Measurements from ENCODE around the gene GNRHR. TPM values are rescaled to one million over a fixed set of nuclear protein-coding genes. Genes with fewer than 3 reads are reported as not detected.
A peak's percentile ranks its signal among the peaks of the same experiment; 100 is the strongest.

Gene GNRHR
- total RNA-seq, 4 donors from 2014 or later: not detected

- no peaks in the 10 kb centered on the region for H3K36me3 ChIP-seq
- H3K9me3 ChIP-seq: no peaks in the 10 kb centered on the region
- no peak for TF ChIP-seq POLR2AphosphoS5 (IDR thresholded peaks at IDR 0.05)
- TF ChIP-seq POLR2A (IDR thresholded peaks at IDR 0.05): no peak
- no peak for TF ChIP-seq EP300 (IDR thresholded peaks at IDR 0.05)
- TF ChIP-seq, protein P1, sequence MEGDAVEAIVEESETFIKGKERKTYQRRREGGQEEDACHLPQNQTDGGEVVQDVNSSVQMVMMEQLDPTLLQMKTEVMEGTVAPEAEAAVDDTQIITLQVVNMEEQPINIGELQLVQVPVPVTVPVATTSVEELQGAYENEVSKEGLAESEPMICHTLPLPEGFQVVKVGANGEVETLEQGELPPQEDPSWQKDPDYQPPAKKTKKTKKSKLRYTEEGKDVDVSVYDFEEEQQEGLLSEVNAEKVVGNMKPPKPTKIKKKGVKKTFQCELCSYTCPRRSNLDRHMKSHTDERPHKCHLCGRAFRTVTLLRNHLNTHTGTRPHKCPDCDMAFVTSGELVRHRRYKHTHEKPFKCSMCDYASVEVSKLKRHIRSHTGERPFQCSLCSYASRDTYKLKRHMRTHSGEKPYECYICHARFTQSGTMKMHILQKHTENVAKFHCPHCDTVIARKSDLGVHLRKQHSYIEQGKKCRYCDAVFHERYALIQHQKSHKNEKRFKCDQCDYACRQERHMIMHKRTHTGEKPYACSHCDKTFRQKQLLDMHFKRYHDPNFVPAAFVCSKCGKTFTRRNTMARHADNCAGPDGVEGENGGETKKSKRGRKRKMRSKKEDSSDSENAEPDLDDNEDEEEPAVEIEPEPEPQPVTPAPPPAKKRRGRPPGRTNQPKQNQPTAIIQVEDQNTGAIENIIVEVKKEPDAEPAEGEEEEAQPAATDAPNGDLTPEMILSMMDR (IDR thresholded peaks at IDR 0.05): no peak
- no peak for ATAC-seq
- H3K27me3 ChIP-seq: no peaks in the 10 kb centered on the region
- WGBS, 2 donors (ENCODE audit: low coverage in 1 of 2): 95 to 97% methylated on average over 12 to 18 of the region's 18 CpGs
- peak overlapping the region in 1 of 4 donors; percentile 89 for H3K27ac ChIP-seq
- H3K4me1 ChIP-seq: peaks cover 4 to 24% (median 7%) of the 10 kb centered on the region in 3 donors
- no peak overlapping the region for H3K4me3 ChIP-seq
These were observed 54.6 kb downstream of the GNRHR start for GRCh38 chr4:67699603-67700002.

DNA sequence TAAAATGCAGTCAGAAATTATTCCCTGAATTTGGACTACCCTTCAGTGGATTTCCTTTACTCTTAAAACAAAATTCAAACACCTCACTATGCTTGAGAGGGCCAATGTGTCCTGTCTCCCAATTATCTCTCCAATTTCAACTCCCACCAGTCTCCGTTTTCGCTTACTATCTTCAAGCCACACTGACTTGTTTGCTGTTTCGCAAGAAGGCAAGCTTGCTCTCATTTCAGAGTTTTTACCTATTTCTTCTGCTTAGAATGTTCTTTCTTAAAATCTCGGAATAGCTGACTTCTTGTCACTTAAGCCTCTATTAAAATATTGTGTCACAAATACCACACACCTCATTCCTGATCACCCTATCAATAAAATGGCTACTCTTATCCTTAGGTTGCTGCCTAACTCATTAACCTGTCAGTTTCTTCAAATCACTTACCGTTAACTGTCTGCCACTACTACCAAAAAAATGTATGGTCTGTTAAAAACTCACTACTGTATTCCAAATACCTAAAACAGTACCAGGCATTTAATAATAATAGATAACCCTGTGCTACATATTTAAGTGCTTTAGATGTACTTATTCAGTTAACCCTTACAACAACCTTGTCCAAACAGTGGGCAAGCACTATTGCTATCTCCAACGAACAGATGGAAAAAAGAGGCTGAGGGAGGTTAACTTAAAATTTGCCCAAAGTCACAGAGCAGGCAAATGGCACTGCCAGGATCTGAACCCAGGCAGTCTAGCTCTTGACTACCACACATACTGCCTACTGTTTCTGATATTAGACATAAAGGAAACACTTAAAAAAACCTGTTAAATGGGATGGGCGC is 56.1 kb downstream of the GNRHR start:
- no peaks in the 10 kb centered on the region for H3K9me3 ChIP-seq
- H3K4me1 ChIP-seq: peaks cover 4 to 24% (median 7%) of the 10 kb centered on the region in 3 donors
- no peak for ATAC-seq
- TF ChIP-seq EP300 (IDR thresholded peaks at IDR 0.05) (no peak), POLR2A (IDR thresholded peaks at IDR 0.05) (no peak), POLR2AphosphoS5 (IDR thresholded peaks at IDR 0.05) (no peak)
- TF ChIP-seq, protein P1 (IDR thresholded peaks at IDR 0.05): no peak
- WGBS, 2 donors (ENCODE audit: low coverage in 1 of 2): 86 to 92% methylated on average over 5 to 7 of the region's 7 CpGs
- no peak overlapping the region for H3K27ac ChIP-seq
- H3K4me3 ChIP-seq: no peak overlapping the region
- H3K36me3 ChIP-seq: peaks cover 0 to 9% of the 10 kb centered on the region in 2 donors
- H3K27me3 ChIP-seq: no peaks in the 10 kb centered on the region

DNA sequence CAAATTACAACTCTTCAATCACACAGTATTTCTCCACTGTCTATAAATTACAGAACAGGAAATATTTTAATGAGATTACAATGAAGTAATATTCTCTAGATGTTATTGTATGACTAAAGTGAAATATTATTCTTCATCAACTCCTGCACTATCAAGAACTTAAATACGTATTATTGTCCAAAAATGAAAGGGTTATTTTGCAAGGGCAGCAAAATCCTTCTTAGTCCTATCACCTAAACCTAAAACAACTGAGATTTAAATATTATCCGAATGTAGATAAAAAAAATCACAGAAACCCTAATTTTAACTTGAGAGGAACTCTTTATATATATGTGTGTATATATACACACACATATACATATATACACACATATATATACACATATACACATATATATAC is 58.1 kb downstream of the GNRHR start:
- WGBS, 2 donors (ENCODE audit: low coverage in 1 of 2): 85 to 89% methylated on average over 2 of the region's 2 CpGs
- Histone ChIP-seq H3K27ac (no peak overlapping the region), H3K27me3 (no peaks in the 10 kb centered on the region), H3K4me1 (peaks cover 0 to 15% (median 3%) of the 10 kb centered on the region in 3 donors), H3K36me3 (peaks cover 0 to 29% of the 10 kb centered on the region in 2 donors), H3K4me3 (no peak overlapping the region), H3K9me3 (peaks cover 0 to 7% (median 0%) of the 10 kb centered on the region in 3 donors)
- no peak for ATAC-seq
- TF ChIP-seq POLR2A (IDR thresholded peaks at IDR 0.05) (no peak), EP300 (IDR thresholded peaks at IDR 0.05) (no peak)
- TF ChIP-seq, protein P1 (IDR thresholded peaks at IDR 0.05): no peak

DNA sequence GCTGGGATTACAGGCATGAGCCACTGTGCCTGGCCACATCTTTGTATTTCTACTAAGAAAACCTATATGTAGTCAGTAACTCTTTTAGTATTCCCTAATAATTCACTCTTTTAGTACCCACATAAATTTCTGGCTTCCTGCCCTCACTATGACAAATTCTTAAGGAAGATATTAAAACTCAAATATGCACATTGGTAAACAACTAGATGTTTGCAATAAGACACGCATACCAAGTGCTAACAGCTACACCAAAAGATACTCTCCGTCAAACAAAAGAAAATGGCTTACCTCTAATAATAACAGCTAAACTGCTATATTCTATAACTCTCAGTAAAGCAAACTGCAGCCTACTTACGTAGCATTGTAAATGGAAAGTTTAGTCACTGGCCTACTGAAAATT is 59.5 kb downstream of the GNRHR start:
- no peak for ATAC-seq

More for the DNA sequence above, 59.5 kb downstream of the GNRHR start:
- WGBS, 2 donors (ENCODE audit: low coverage in 1 of 2): 87 to 93% methylated on average over 3 of the region's 3 CpGs
- no peak for TF ChIP-seq POLR2A (IDR thresholded peaks at IDR 0.05)
- TF ChIP-seq, protein P1 (IDR thresholded peaks at IDR 0.05): no peak
- TF ChIP-seq EP300 (IDR thresholded peaks at IDR 0.05): no peak
- no peak for TF ChIP-seq POLR2AphosphoS5 (IDR thresholded peaks at IDR 0.05)
- H3K9me3 ChIP-seq: peaks cover 0 to 7% (median 0%) of the 10 kb centered on the region in 3 donors
- peaks cover 0 to 5% (median under 1%) of the 10 kb centered on the region in 3 donors for H3K4me1 ChIP-seq
- no peak overlapping the region for H3K27ac ChIP-seq
- H3K4me3 ChIP-seq: no peak overlapping the region
- no peaks in the 10 kb centered on the region for H3K27me3 ChIP-seq
- H3K36me3 ChIP-seq: peaks cover 0 to 33% of the 10 kb centered on the region in 2 donors
